GM21576 (cell line): ENCODE measurements around the gene DHRS7B.
"Not testable (repeated sequence)": the region's sequence is repeated elsewhere in the genome, so short reads cannot be mapped to it uniquely, and the experiment has no call there.

Source experiments
- ATAC-seq: cut with Tn5 transposase; IDR thresholded peaks from one replicate; pipeline ENCODE4 v1.9.1; 2021; ENCODE audit warnings: mild to moderate bottlenecking, moderate library complexity; ENCODE audit not compliant: unreplicated experiment

DHRS7B gene

DNA sequence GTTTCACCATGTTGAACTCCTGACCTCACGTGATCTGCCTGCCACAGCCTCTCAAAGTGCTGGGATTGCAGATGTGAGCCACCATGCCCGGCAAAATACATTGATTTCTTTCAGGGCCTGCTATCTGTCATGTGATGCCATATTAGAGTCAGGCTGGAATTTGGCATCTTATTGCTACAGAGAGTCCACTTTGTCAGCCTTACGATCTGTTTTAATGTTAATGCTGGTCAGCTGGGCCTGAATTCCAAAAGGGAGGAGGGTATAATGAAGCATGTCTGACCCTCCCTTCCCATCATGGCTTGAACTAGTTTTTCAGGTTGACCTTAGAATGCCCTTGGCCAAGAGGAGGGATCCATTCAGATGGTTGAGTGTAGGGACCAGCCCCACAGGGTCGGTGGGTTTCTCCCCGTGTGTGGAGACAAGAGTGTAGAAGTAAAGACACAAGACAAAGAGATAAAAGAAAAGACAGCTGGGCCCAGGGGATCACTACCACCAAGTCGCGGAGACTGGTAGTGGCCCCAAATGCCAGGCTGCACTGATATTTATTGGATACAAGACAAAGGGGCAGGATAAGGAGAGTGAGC lies 19.6 kb upstream of the DHRS7B start:
- ATAC-seq = not testable (repeated sequence)

DNA sequence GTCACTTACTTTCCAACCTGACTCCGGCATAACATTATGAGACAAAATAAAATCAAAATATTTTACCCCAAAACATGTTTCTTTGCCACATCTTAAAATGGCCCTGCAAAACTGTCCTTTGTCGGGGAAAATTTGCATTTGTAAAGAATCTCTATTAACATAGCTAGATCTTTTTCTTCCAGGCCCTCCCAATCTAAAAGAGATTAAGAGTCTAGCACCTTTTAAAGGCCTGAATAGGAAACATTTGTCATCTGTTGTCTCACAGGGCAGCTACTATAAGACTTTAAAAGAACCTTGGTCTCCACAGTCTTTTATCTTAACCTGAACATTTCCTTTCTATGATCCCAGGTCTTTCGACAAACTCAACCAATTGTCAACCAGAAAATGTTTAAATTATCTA lies 18.1 kb upstream of the DHRS7B start:
- ATAC-seq = no peak

DNA sequence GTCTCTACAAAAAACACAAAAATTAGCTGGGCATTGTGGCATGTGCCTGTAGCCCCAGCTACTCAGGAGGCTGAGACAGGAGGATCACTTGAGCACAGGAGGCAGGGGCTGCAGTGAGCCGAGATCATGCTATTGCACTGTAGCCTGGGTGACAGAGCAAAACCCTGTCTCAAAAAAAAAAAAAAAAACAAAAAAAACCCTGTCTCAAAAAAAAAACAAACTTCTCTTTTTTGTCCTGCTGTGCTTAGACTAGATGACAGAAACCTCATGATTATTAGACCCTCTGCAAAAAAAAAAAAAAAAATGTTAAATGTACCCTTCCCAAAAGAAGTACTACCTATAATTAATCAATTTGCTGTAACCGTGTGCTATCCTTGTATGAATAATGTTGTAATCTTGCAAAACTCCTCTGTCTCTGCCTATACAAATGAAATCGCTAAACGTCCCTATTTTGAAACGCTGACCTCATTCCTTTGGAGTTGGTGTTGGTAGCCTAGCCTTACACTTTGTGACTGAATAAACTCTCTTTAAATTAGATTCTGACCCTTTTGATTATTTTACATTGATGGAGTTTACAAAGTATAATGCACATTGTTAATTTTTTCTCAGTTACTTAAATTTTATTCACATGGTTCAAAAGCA lies 13.6 kb upstream of the DHRS7B start:
- no peak for ATAC-seq

DNA sequence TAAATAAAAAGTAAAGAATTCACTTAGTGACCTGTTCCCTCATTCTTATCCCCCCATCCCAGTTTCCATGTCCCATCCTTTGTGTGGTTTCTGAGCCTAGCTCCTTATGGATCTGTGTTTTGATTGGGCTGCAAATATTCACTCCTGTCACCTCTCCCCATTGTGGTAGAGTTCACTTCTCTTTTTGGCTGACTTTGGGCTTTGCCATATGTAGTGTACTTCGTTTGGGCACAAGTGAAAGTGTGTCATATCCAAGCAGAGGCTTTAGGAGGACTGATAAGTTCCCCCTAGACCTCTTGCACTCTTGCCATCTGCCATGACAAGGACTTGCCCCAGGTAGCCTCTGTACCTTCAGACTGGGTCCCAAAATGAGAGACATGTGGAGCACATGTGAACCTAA lies 13.0 kb upstream of the DHRS7B start:
- ATAC-seq = no peak

DNA sequence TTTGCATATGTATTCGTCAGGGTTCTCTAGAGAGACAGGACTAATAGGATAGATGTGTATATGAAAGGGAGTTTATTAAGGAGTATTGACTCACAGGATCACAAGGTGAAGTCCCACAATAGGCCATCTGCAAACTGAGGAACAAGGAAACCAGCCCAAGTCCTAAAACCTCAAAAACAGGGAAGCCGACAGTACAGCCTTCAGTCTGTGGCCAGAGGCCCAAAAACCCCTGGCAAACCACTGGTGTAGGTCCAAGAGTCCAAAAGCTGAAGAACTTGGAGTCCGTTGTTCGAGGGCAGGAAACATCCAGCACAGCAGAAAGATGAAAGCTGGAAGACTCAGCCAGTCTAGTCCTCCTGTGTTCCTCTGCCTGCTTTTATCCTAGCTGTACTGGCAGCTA lies 12.0 kb upstream of the DHRS7B start:
- not testable (repeated sequence) for ATAC-seq

DNA sequence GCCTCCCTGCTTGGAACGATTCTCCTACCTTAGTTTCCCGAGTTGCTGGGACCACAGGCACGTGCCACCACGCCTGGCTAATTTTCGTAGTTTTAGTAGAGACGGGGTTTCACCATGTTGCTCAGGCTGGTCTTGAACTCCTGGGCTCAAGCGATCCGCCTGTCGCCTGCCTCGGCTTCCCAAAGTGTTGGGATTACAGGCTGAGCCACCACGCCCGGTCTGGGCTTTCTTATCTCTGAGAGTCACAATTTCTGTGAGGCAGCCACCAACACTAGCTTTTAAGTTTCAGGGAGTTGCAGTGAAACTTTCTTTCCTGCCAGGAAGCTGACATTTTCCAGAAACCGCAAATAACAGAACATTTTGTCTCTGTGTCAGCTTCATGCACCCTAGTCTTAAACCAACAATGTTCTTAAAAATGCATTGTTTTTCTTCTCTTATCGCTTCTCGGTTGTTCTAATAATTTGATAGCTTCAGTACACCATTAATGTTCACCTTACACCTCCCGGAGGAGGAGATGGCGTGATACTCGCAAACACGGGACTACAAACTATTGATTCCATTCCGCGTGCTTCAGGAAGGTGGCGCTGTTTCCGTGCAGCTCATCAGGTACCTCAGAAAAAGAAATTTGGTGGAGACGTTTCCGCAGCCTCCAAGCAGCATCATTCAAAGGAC lies 7.4 kb upstream of the DHRS7B start:
- no peak for ATAC-seq

DNA sequence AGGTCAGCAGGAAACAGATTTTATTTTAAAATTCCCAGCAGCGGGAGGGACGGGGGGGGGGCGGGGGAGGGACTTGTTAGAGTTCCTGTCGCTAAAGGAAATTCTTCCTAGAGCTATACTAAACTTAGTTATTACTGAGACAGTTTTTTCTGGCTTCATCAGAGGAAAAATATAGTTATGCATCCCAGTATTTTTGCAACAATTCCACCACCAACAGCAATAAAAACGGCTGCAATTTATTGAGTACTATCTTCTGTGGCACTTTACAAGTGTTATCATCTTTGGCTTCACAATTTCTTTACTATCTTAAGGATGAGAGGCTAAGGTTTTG lies 6.9 kb upstream of the DHRS7B start:
- ATAC-seq = no peak

DNA sequence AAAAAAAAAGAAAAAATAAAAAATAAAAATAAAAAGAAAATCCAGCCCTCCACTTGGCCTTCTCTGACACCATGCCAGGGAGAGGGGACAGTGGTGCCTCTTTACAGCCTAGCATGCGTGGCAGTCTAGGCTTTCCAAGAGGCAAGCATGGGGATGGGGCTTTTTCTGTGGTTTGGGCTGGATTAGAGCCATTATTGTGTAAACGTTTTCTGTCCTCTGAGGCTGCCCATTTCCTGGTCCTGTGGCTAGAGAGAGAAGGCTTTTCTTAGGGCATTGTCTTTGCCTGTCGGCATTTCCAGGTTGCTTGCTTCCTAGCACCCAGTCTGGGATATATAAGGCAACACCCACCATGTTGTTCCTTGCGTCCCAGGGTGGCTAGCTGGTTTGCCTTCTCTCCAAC lies 2.7 kb upstream of the DHRS7B start:
- no peak for ATAC-seq

DNA sequence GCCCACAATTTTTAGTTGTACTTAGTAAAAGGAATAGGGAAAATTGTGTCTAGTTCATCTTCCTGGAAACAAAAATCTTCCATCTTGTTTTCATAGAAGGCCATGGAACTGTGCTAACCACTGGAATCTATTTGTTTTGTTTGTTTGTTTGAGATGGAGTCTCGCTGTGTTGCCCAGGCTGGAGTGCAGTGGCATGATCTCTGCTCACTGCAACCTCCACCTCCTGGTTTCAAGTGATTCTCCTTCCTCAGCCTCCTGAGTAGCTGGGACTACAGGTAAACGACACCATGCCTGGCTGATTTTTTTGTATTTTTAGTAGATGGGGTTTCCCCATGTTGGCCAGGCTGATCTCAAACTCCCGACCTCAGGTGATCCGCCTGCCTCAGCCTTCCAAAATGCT lies 2.2 kb upstream of the DHRS7B start:
- ATAC-seq = not testable (repeated sequence)

DNA sequence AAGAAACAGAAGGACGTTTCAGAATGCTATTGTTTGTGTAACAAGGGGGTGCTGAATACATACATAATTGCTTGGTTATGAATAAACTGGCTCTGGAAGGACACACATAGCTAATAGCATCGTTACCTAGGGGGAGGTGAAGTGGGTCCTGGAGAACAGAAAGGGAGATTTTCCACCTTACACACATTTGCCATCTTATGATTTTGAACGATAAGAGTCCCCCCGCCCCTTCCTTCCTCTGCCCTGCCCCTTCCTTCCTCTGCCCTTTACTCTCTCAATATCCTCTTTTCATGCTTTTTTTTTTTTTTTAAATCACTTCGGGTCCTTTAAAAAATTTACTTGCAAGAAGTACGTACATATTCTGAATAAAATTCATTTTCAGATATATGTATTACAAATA lies 902 bp upstream of the DHRS7B start:
- no peak for ATAC-seq

DNA sequence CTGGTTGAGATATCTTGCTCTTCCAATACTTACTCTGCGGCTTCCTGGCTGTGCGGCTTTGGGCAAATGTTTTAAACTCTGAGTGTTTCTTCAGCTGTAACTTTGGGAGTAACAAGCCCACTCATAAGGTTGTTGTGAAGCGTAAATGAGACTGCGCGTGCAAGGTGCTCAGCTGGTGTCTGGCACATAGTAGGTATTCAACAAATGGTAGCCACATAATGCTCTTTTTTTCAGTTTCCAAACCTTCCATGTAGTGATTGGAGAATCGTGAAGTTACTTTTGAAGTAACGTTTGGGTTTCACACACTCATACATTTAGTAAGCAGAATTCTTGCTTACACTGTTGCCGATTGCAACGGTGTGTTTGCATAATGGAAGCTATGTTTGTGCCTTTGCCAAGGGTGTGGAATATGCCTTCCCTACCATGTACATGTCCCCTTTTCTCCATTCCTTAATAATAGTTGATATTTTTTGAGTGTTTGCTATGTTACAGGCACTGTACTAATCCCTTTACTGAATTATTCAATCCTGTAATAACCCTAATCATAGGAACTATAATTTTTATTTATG lies 829 bp downstream of the DHRS7B start:
- no peak for ATAC-seq

DNA sequence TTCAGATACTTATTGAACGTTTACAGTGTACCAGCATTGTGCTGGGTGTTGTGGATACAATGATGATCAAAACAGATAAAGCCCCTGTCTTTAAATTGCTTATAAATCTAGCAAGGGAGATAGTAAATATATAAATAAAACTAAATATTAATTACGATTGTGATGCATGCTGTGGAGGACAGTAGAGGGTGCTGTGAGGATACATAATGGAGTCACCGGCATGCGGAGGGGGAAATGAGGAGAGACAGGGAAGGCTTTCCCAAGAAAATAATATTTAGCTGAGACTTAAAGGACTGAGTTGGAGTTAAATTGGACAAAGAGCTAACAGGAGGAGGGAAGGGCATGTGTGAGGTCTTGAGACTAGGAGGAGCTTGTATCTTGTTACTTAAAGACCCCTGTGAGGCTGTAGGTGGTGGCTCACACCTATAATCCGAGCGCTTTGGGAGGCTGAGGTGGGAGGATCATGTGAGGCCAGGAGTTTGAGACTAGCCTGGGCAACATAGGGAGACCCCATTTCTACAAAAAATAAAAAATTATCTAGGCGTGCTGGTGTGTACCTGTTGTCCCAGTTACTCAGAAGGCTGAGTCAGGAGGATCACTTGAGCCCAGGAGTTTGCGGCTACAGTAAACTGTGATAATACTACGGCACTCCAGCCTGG lies 2.4 kb downstream of the DHRS7B start:
- no peak for ATAC-seq

DNA sequence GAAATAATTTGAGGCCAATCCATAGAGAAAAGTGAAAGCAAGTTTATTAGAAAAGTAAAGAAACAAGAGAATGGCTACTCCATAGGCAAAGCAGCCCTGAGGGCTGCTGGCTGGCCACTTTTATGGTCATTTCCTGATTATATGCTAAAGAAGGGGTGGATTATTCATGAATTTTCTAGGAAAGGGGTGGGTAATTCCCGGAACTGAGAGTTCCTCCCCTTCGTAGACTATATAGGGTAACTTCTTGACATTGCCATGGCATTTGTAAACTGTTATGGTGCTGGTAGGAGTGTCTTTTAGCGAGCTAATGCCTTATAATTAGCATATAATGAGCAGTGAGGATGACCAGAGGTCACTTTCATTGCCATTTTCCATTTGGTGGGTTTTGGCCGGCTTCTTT lies 4.4 kb downstream of the DHRS7B start:
- no peak for ATAC-seq

DNA sequence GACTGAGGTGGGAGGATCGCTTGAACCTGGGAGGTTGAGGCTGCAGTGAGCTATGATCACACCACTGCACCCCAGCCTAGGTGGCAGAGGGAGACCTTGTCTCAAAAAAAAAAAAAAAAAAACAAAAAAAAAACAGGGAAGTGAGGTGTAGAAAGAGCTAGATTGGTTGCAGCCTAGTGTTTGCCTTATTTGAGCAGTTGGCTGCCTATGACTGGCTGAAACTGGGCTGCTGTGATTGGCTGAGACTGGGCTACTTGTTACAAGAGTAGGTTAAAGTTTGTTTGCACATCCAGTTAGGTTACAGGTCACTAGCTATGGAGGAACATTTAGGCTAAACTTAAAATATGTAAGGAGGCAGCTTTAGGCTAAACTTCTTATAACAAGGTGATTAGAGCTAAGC lies 5.7 kb downstream of the DHRS7B start:
- ATAC-seq = no peak

DNA sequence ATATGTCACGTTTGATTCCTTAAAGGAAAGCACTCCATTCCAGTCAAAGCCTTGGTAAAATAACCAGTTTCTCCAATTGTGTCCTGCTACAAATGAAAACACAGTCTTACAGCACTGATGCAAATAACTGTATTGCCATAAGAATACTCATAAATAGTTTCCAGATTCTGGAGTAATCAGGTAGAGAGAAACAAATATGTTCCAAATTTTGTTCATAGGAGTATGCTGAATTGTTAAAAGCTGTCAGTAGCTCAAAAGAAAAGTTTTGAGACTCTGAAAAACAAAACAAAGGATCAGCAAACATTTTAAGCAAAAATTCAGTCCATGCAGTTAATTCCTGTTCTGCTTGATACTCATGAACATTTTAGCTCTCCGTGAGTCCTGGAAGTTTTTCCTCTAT lies 7.8 kb downstream of the DHRS7B start:
- ATAC-seq = no peak

DNA sequence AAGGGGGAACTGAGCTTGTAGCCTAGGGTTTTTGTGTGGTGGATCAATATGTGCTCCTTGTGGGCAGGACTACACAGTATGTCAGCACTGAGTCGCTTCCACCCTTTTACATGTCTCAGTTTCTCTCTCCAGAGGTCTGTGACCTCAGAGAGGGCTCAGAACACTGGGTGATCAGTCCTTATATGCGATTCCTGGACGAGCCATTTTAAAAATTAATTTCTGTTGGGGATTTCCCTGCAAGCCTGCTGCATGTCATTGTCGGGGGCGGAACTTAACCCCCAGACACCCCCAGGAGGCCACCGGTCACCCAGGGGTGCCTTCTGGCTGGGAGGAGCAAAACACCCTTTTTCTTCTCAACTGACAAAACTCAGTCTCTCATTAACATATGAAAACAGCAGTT lies 14.1 kb downstream of the DHRS7B start:
- no peak for ATAC-seq

DNA sequence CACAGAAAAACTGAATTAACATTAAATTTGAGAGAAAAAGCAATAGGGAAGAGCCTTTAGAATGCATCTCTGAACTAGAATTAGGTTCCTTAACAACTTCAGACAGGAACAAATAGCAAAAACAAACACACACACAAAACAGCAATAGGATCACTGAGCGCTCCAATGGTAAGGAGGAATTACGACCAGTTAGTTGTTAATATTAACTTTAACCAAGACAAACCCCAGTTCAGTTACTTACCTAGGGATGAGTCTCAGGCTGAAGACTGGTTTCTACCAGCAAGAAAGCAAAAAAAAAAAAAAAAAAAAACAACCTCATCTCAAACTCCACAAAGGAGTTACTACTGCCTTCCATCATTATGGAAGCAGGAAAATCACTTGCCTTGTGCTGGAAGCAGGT lies 14.6 kb downstream of the DHRS7B start:
- ATAC-seq = no peak

DNA sequence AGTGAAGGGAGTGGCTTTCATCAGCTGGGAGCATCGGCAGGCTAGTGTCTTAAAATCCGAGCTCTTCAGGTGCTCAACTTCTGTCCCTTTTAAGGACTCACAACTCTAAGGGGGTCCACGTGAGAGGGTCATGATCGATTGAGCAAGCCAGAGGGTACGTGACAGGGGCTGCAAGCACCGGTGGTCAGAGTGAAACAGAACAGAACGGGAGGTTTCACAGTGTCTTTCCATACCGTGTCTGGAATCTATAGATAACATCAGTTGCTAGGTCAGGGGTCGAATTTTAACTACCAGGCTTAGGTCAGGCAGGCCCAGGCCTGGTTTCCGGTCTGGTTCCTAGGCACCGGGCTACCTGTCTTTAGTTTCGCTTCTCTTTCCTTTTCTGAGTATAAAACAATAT lies 15.3 kb downstream of the DHRS7B start:
- ATAC-seq = not testable (repeated sequence)

DNA sequence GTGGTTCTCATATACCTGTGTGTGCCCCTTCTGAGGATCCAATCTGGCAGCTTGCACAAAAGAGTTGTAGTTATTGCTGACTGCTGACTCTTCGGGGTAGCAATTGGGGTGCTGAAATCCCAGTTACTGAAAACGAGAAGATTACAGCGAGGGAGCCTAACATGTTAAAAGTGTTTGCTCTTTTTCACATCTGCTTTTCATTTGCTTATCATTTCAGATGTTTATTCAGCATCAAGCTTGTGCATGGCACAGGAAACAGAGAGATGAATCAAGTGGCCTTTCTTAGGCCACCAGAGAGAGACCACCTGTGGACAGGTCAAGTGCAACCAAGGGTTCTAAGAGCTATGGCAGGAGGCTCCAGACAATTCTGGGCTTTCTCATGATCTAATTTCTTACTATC lies 16.9 kb downstream of the DHRS7B start:
- no peak for ATAC-seq

DNA sequence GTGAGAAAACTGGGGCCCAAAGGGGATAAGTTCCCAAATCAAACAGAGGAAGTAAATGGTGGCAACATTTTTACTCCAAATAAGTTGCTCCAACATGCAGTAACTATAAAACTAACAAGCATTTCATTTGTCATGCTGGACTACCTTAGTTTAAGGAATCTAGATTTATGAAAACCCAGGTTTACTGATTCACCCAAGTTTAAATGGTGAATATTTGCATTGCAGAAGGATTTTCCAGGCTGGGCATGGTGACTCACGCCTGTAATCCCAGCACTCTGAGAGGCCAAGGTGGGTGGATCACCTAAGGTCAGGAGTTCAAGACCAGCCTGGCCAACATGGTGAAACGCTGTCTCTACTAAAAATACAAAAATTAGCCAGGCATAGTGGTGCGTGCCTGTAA lies 17.5 kb downstream of the DHRS7B start:
- not testable (repeated sequence) for ATAC-seq

DNA sequence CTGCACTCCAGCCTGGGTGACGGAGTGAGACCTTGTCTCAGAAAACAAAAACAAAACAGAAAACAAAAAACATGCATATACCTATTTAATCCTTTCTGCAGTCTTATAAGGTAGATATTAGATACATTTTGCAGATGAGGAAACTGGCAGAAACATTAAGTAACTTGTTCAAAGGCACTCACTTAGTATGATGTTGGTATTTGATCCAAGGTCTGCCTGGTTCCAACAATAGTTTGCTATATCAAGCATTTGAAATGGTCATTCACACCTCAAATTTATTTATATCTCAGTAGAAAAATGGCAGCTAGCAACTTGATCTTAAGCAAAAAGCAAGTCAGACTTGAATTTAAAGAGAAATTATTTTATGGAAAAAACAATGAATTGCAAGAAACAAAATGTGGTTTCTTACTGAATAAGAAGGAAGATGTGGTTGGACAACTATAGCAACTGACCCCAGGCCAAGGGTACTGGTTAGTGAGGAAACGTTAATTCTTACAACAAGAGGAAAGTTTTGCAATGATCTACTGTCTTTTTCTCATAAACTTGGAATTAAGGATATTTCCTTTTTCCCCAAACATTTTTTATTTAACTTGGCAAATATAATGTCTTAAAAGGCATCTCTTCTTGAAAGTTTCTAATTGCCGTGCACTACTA lies 19.7 kb downstream of the DHRS7B start:
- no peak for ATAC-seq
